B cell (primary cell): ENCODE measurements around the gene WASF2. TPM values are rescaled to one million over a fixed set of nuclear protein-coding genes. Genes with fewer than 3 reads are reported as not detected.

Experiments
- ATAC-seq: fragments of 200-7000 bp; cut with Tn5 transposase; one replicate; pipeline ENCODE4 v1.10.0; 2021; ENCODE audit warnings: low read depth, mild to moderate bottlenecking, moderate number of reproducible peaks, moderate library complexity
- CTCF ChIA-PET: fragments of 350-600 bp; sonication (Branson Sonifier 250); formaldehyde crosslinking; loops from one replicate; lab custom pipeline; 2021; ENCODE audit warnings: antibody characterized with exemption, inconsistent platforms; lab: Charles Lee
- POLR2A ChIA-PET: fragments of 350-600 bp; sonication (Branson Sonifier 250); formaldehyde crosslinking; loops from one replicate; lab custom pipeline; 2021; ENCODE audit warnings: antibody characterized with exemption; lab: Charles Lee
- DNase-seq: peaks from one replicate; pipeline ENCODE4 v3.0.0; 2013
- H2AFZ ChIP-seq: 2 replicates; pipeline ENCODE4 v1.6.1; 2012; ENCODE audit warnings: mild to moderate bottlenecking, low read depth, low read length; ENCODE audit not compliant: insufficient read depth, poor library complexity, severe bottlenecking
- H3K27ac ChIP-seq, 2 donors: 1 replicate in 1 of 2; 2 replicates in 1 of 2; pipeline ENCODE4 v1.5.1; 2012 to 2013; ENCODE audit warnings: low read length in 2 of 2, mild to moderate bottlenecking in 2 of 2, moderate library complexity in 1 of 2
- H3K27me3 ChIP-seq, 4 experiments: fragments of 200-600 bp in 1 of 4; sonication (generic) in 1 of 4; replicated peaks in 1 of 4; 1 replicate in 2 of 4; 2 replicates in 2 of 4; pipeline versions ENCODE4 v1.6.1 to v1.7.0; 2013 to 2016; ENCODE audit warnings: low read length in 3 of 4, mild to moderate bottlenecking in 2 of 4, mixed read lengths in 1 of 4, moderate library complexity in 1 of 4; ENCODE audit not compliant: insufficient read depth in 4 of 4, control insufficient read depth in 3 of 4; ENCODE audit errors: control extremely low read depth in 1 of 4
- H3K36me3 ChIP-seq, 2 experiments: replicated peaks in 1 of 2; 1 replicate in 1 of 2; 2 replicates in 1 of 2; pipeline versions ENCODE4 v1.6.1 to v1.7.1; 2013; ENCODE audit warnings: low read length in 1 of 2; ENCODE audit not compliant: insufficient read depth in 2 of 2, control insufficient read depth in 1 of 2; ENCODE audit errors: control extremely low read depth in 1 of 2, extremely low read depth in 1 of 2
- H3K4me1 ChIP-seq, 2 donors: fragments of 200-600 bp in 1 of 2; sonication (generic) in 1 of 2; 1 replicate in 1 of 2; 2 replicates in 1 of 2; pipeline versions ENCODE4 v1.5.1 to v1.6.1; 2013 to 2017; ENCODE audit warnings: low read length in 2 of 2; ENCODE audit not compliant: control insufficient read depth in 2 of 2, insufficient read depth in 2 of 2
- H3K4me2 ChIP-seq: replicated peaks from 2 replicates; pipeline ENCODE3; 2012; ENCODE audit warnings: mild to moderate bottlenecking, low read depth, low read length; ENCODE audit not compliant: poor library complexity, severe bottlenecking
- H3K4me3 ChIP-seq, 5 experiments: fragments of 200-600 bp in 1 of 5; sonication (generic) in 1 of 5; 1 replicate in 3 of 5; 2 replicates in 2 of 5; pipeline versions ENCODE4 v1.5.1 to v1.7.0; 2011 to 2016; ENCODE audit warnings: low read length in 4 of 5, mild to moderate bottlenecking in 4 of 5, low read depth in 2 of 5, control low read depth in 1 of 5, moderate library complexity in 1 of 5; ENCODE audit not compliant: insufficient read depth in 1 of 5; ENCODE audit errors: control extremely low read depth in 1 of 5, extremely low read depth in 1 of 5
- H3K79me2 ChIP-seq: fragments of 200-600 bp; sonication (generic); one replicate; pipeline ENCODE4 v1.6.0; 2016; ENCODE audit warnings: low read length; ENCODE audit not compliant: control insufficient read depth, insufficient read depth
- H3K9ac ChIP-seq: fragments of 200-600 bp; sonication (generic); 2 replicates; pipeline ENCODE4 v1.6.1; 2017; ENCODE audit warnings: mild to moderate bottlenecking, low read length, moderate library complexity
- H3K9me3 ChIP-seq, 3 donors: one replicate each; pipeline versions ENCODE4 v1.6.1 to v1.7.1; 2013; ENCODE audit warnings: low read length in 2 of 3; ENCODE audit not compliant: control insufficient read depth in 2 of 3, insufficient read depth in 1 of 3; ENCODE audit errors: control extremely low read depth in 1 of 3
- H4K20me1 ChIP-seq: 2 replicates; pipeline ENCODE4 v1.6.0; 2012; ENCODE audit warnings: mild to moderate bottlenecking, low read length; ENCODE audit not compliant: insufficient read depth, control insufficient read depth, poor library complexity, severe bottlenecking
- H3K27ac Mint-ChIP-seq: one replicate; pipeline ENCODE4 v1.8.0; 2021; ENCODE audit warnings: mixed read lengths
- H3K27me3 Mint-ChIP-seq: one replicate; pipeline ENCODE4 v1.8.0; 2021; ENCODE audit warnings: mixed read lengths
- H3K4me1 Mint-ChIP-seq: one replicate; pipeline ENCODE4 v1.8.0; 2021; ENCODE audit warnings: mixed read lengths
- H3K4me3 Mint-ChIP-seq: one replicate; pipeline ENCODE4 v1.8.0; 2021; ENCODE audit warnings: mixed read lengths
- H3K9me3 Mint-ChIP-seq: one replicate; pipeline ENCODE4 v1.8.0; 2022; ENCODE audit warnings: mixed read lengths; ENCODE audit not compliant: insufficient read depth
- CTCF ChIP-seq: fragments of 200-600 bp; IDR thresholded peaks from one replicate; pipeline ENCODE4 v1.8.0; 2022; ENCODE audit warnings: antibody characterized with exemption, mild to moderate bottlenecking
- EZH2 ChIP-seq: IDR thresholded peaks from 2 replicates; pipeline ENCODE4 v1.6.1; 2012; ENCODE audit warnings: borderline replicate concordance, low read depth, mild to moderate bottlenecking, moderate library complexity, low read length; ENCODE audit not compliant: insufficient read depth, poor library complexity, severe bottlenecking
- WGBS: methylation state at CpG from one replicate; pipeline ENCODE4 v1.1.5; 2013; ENCODE audit warnings: missing lambda C conversion rate; ENCODE audit not compliant: insufficient coverage; 5-methylcytosine and 5-hydroxymethylcytosine counted together
- intact Hi-C: fragments of 100-400 bp; cut with micrococcal nuclease; formaldehyde crosslinking; loops from one replicate; pipeline ENCODE4 v1.10.0; 2022
- polyA plus RNA-seq: library from polyadenylated mRNA; depleted of rRNA; stranded (reverse); fragments of >200 nt; gene quantifications from 2 replicates; pipeline ENCODE4 v1.2.3, GENCODE V29; 2012
- total RNA-seq, 2 donors: library from RNA; stranded (reverse); fragments of 120-200 nt in 1 of 2; gene quantifications; 1 replicate in 1 of 2; 2 replicates in 1 of 2; pipeline versions ENCODE4 v1.2.3 to v1.2.4, GENCODE V29; 2013 to 2022

The WASF2 gene
- total and polyA plus RNA-seq, 2 donors (not counting 1 experiment from before 2014, with no cell fraction given): 67.4 to 169 TPM

GRCh38 chr1:27393641-27394281 is 96.2 kb downstream of the WASF2 start:
- Histone ChIP-seq H3K27me3 (no peaks in the 10 kb centered on the region), H3K9me3 (no peaks in the 10 kb centered on the region), H3K9ac (no peak overlapping the region), H4K20me1 (no peaks in the 10 kb centered on the region), H2AFZ (no peak overlapping the region), H3K27ac (no peak overlapping the region), H3K4me3 (no peak overlapping the region), H3K79me2 (no peaks in the 10 kb centered on the region), H3K4me2 (no peak overlapping the region), H3K36me3 (no peaks in the 10 kb centered on the region), H3K4me1 (peaks cover 12 to 24% of the 10 kb centered on the region in 2 donors)
- POLR2A ChIA-PET: interaction anchor here (3.1 kb wide), 1 partner anchor 93 kb away, joined by 13 read pairs; no protein-coding TSS in a partner anchor
- Mint-ChIP-seq H3K27ac (no peak overlapping the region), H3K27me3 (no peaks in the 10 kb centered on the region), H3K4me3 (no peak overlapping the region), H3K4me1 (peaks cover 18% of the 10 kb centered on the region), H3K9me3 (no peaks in the 10 kb centered on the region)
- TF ChIP-seq EZH2 (no peak), CTCF (no peak)
- ATAC-seq (no peak), DNase-seq (no peak)
- WGBS: 96% methylated on average over 17 of the region's 18 CpGs
- CTCF ChIA-PET: interaction anchor here (0.7 to 7.8 kb wide), 7 partner anchors 9 to 291 kb away, joined by 3 to 402 read pairs (median 12); partner anchors contain the start of gene AHDC1
- intact Hi-C loops: loop anchor here (2.0 to 10.0 kb wide), 2 partner anchors 159 to 349 kb away; partner anchors contain the start of gene WDTC1
